Glutamatergic neuron (in vitro differentiated cells): ENCODE measurements around the gene CRISP1. TPM values are rescaled to one million over a fixed set of nuclear protein-coding genes. Genes with fewer than 3 reads are reported as not detected.

ENCODE experiments used
- DNase-seq: peaks from one replicate; pipeline ENCODE4 v3.0.0; 2022
- H3K27ac Mint-ChIP-seq: one replicate; pipeline ENCODE4 v1.8.0; 2020; ENCODE audit warnings: mild to moderate bottlenecking, mixed read lengths, inconsistent platforms; ENCODE audit not compliant: unreplicated experiment
- H3K27me3 Mint-ChIP-seq: one replicate; pipeline ENCODE4 v1.8.0; 2020; ENCODE audit warnings: mild to moderate bottlenecking, moderate library complexity, mixed read lengths, inconsistent platforms; ENCODE audit not compliant: unreplicated experiment
- H3K36me3 Mint-ChIP-seq: one replicate; pipeline ENCODE4 v1.8.0; 2020; ENCODE audit warnings: mild to moderate bottlenecking, mixed read lengths, inconsistent platforms; ENCODE audit not compliant: unreplicated experiment
- H3K4me1 Mint-ChIP-seq: one replicate; pipeline ENCODE4 v1.8.0; 2020; ENCODE audit warnings: mild to moderate bottlenecking, low read depth, mixed read lengths, inconsistent platforms; ENCODE audit not compliant: unreplicated experiment
- H3K4me3 Mint-ChIP-seq: one replicate; pipeline ENCODE4 v1.8.0; 2020; ENCODE audit warnings: mild to moderate bottlenecking, mixed read lengths, inconsistent platforms; ENCODE audit not compliant: unreplicated experiment
- H3K9me3 Mint-ChIP-seq: one replicate; pipeline ENCODE4 v1.8.0; 2020; ENCODE audit warnings: mild to moderate bottlenecking, moderate library complexity, mixed read lengths, inconsistent platforms; ENCODE audit not compliant: unreplicated experiment
- CTCF ChIP-seq: fragments of 200-600 bp; sonication (generic); IDR thresholded peaks from one replicate; pipeline ENCODE4 v1.5.0; 2021; ENCODE audit not compliant: partially characterized antibody, unreplicated experiment
- total RNA-seq: library from RNA; stranded (reverse); fragmentation: NEBNext Ultra II Directional; extraction: Animal tissue kit (Norgen Biotek cat#: 25700); gene quantifications from one replicate; pipeline ENCODE4 v1.2.1, GENCODE V29; 2021; ENCODE audit not compliant: unreplicated experiment

Gene CRISP1
- total RNA-seq, 1 donor from 2014 or later: not detected

GRCh38 chr6:49841424-49841823 lies 24.9 kb downstream of the CRISP1 start:
- TF ChIP-seq CTCF: no peak
- no peak for DNase-seq
- no peaks in the 10 kb centered on the region for H3K36me3 Mint-ChIP-seq
- no peaks in the 10 kb centered on the region for H3K9me3 Mint-ChIP-seq
- no peaks in the 10 kb centered on the region for H3K4me1 Mint-ChIP-seq
- no peak overlapping the region for H3K4me3 Mint-ChIP-seq
- H3K27ac Mint-ChIP-seq: no peak overlapping the region
- H3K27me3 Mint-ChIP-seq: no peaks in the 10 kb centered on the region

- Mint-ChIP-seq H3K9me3 (no peaks in the 10 kb centered on the region), H3K4me1 (no peaks in the 10 kb centered on the region), H3K4me3 (no peak overlapping the region), H3K27ac (no peak overlapping the region), H3K36me3 (no peaks in the 10 kb centered on the region), H3K27me3 (no peaks in the 10 kb centered on the region)
- no peak for TF ChIP-seq CTCF
- DNase-seq: no peak
Observed at GRCh38 chr6:49839957-49840356, 26.4 kb downstream of the CRISP1 start.

GRCh38 chr6:49839162-49839561 lies 27.2 kb downstream of the CRISP1 start:
- Mint-ChIP-seq H3K27me3 (no peaks in the 10 kb centered on the region), H3K4me3 (no peak overlapping the region), H3K9me3 (no peaks in the 10 kb centered on the region), H3K36me3 (no peaks in the 10 kb centered on the region), H3K27ac (no peak overlapping the region), H3K4me1 (no peaks in the 10 kb centered on the region)
- DNase-seq: no peak
- TF ChIP-seq CTCF: no peak

- no peak for TF ChIP-seq CTCF
- Mint-ChIP-seq H3K27me3 (no peaks in the 10 kb centered on the region), H3K4me3 (no peak overlapping the region), H3K4me1 (no peaks in the 10 kb centered on the region), H3K27ac (no peak overlapping the region), H3K36me3 (no peaks in the 10 kb centered on the region), H3K9me3 (no peaks in the 10 kb centered on the region)
- DNase-seq: no peak
Observed at GRCh38 chr6:49835140-49835539, 31.2 kb downstream of the CRISP1 start.

GRCh38 chr6:49833386-49833785 lies 32.9 kb downstream of the CRISP1 start:
- Mint-ChIP-seq H3K9me3 (no peaks in the 10 kb centered on the region), H3K4me1 (no peaks in the 10 kb centered on the region), H3K4me3 (no peak overlapping the region), H3K27ac (no peak overlapping the region), H3K27me3 (no peaks in the 10 kb centered on the region), H3K36me3 (no peaks in the 10 kb centered on the region)
- DNase-seq: no peak
- TF ChIP-seq CTCF: no peak
